ENCODE data around the gene RAB4B.
"Not testable (repeated sequence)": the region's sequence is repeated elsewhere in the genome, so short reads cannot be mapped to it uniquely, and the experiment has no call there.

The RAB4B gene

DNA sequence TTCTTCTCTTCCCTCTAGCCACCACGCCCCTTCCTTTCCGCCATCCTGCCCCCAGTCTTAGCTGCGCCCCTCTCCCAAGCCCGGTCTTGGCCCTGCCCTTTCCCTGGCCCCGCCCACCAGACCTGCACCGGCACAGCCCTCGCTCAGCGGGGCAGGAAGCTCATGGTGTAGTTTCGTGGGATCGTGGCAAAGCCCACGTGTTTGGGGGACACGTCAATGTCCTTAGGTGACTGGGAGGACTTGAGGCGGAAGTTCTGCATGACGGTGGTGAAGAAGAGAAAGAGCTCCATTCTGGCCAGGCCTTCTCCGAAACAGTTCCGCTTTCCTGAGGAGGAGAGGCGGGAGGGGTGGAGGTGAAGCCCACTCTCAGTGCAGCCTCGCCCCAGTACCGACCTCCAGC, 65.6 kb downstream of the RAB4B start:
- not testable (repeated sequence) for FAIRE-seq; DNase-seq (ENCODE audit: low spot score)
